ENCODE data around the gene MYO5B.

The MYO5B gene

GRCh38 chr18:49858309-49859020, 336.5 kb downstream of the MYO5B start:
- peak; percentile 57 to 81 for DNase-seq (ENCODE audit: low spot score in 2 of 2)
- no peaks in the 10 kb centered on the region for H3K9me3 ChIP-seq
- H3K4me1 ChIP-seq: no peaks in the 10 kb centered on the region
- in situ Hi-C loops (cut with MboI; ENCODE audit: low sequenced_read_pairs): loop anchor here (5.0 kb wide), 1 partner anchor 346 kb away; no protein-coding TSS in a partner anchor
- no peaks in the 10 kb centered on the region for H3K36me3 ChIP-seq (replicated peaks)
- no peaks in the 10 kb centered on the region for H3K27me3 ChIP-seq (ENCODE audit: low read depth)
- H3K4me3 ChIP-seq: no peak overlapping the region

- no peaks in the 10 kb centered on the region for H3K36me3 ChIP-seq (replicated peaks)
- no peak for DNase-seq (ENCODE audit: low spot score in 2 of 2)
- H3K9me3 ChIP-seq: no peaks in the 10 kb centered on the region
- no peaks in the 10 kb centered on the region for H3K4me1 ChIP-seq
- no peak overlapping the region for H3K4me3 ChIP-seq
- in situ Hi-C loops (cut with MboI; ENCODE audit: low sequenced_read_pairs): loop anchor here (5.0 kb wide), 1 partner anchor 345 kb away; no protein-coding TSS in a partner anchor
- no peaks in the 10 kb centered on the region for H3K27me3 ChIP-seq (ENCODE audit: low read depth)
These were observed 337.2 kb downstream of the MYO5B start for GRCh38 chr18:49857708-49858107.

- Histone ChIP-seq H3K27me3 (ENCODE audit: low read depth) (no peaks in the 10 kb centered on the region), H3K36me3 (replicated peaks) (no peaks in the 10 kb centered on the region), H3K4me3 (no peak overlapping the region), H3K4me1 (no peaks in the 10 kb centered on the region), H3K9me3 (no peaks in the 10 kb centered on the region)
- in situ Hi-C loops (cut with MboI; ENCODE audit: low sequenced_read_pairs): loop anchor here (5.0 kb wide), 1 partner anchor 344 kb away; no protein-coding TSS in a partner anchor
- DNase-seq (ENCODE audit: low spot score in 2 of 2): no peak
These were observed 338.5 kb downstream of the MYO5B start for GRCh38 chr18:49856496-49856895.

- no peaks in the 10 kb centered on the region for H3K27me3 ChIP-seq (ENCODE audit: low read depth)
- H3K4me1 ChIP-seq: no peaks in the 10 kb centered on the region
- no peaks in the 10 kb centered on the region for H3K9me3 ChIP-seq
- no peak overlapping the region for H3K4me3 ChIP-seq
- H3K36me3 ChIP-seq (replicated peaks): no peaks in the 10 kb centered on the region
- in situ Hi-C loops (cut with MboI; ENCODE audit: low sequenced_read_pairs): loop anchor here (5.0 kb wide), 1 partner anchor 344 kb away; no protein-coding TSS in a partner anchor
- DNase-seq (ENCODE audit: low spot score in 2 of 2): no peak
These were observed 339.1 kb downstream of the MYO5B start for GRCh38 chr18:49855711-49856415.

- in situ Hi-C loops (cut with MboI; ENCODE audit: low sequenced_read_pairs): loop anchor here (5.0 kb wide), 1 partner anchor 342 kb away; no protein-coding TSS in a partner anchor
- Histone ChIP-seq H3K4me3 (no peak overlapping the region), H3K4me1 (peaks cover 3% of the 10 kb centered on the region; the same call in 1 of the 2 replicates), H3K36me3 (replicated peaks) (no peaks in the 10 kb centered on the region), H3K27me3 (ENCODE audit: low read depth) (no peaks in the 10 kb centered on the region), H3K9me3 (no peaks in the 10 kb centered on the region)
- DNase-seq (ENCODE audit: low spot score in 2 of 2): no peak
These were observed 340.3 kb downstream of the MYO5B start for GRCh38 chr18:49854681-49855080.

- in situ Hi-C loops (cut with MboI; ENCODE audit: low sequenced_read_pairs): no loop called here
- Histone ChIP-seq H3K9me3 (no peaks in the 10 kb centered on the region), H3K36me3 (replicated peaks) (no peaks in the 10 kb centered on the region; the same call in 1 of the 2 replicates), H3K4me1 (peaks cover 8% of the 10 kb centered on the region), H3K27me3 (ENCODE audit: low read depth) (no peaks in the 10 kb centered on the region), H3K4me3 (no peak overlapping the region)
- no peak for DNase-seq (ENCODE audit: low spot score in 2 of 2)
These were observed 341.5 kb downstream of the MYO5B start for GRCh38 chr18:49853436-49853835.

GRCh38 chr18:49853011-49853410, 341.9 kb downstream of the MYO5B start:
- H3K36me3 ChIP-seq (replicated peaks): no peaks in the 10 kb centered on the region; the same call in 1 of the 2 replicates
- H3K9me3 ChIP-seq: no peaks in the 10 kb centered on the region
- H3K4me1 ChIP-seq: peaks cover 8% of the 10 kb centered on the region
- H3K27me3 ChIP-seq (ENCODE audit: low read depth): no peaks in the 10 kb centered on the region
- in situ Hi-C loops (cut with MboI; ENCODE audit: low sequenced_read_pairs): no loop called here
- H3K4me3 ChIP-seq: no peak overlapping the region
- DNase-seq (ENCODE audit: low spot score in 2 of 2): no peak

- in situ Hi-C loops (cut with MboI; ENCODE audit: low sequenced_read_pairs): no loop called here
- H3K4me3 ChIP-seq: no peak overlapping the region
- H3K9me3 ChIP-seq: no peaks in the 10 kb centered on the region
- DNase-seq (ENCODE audit: low spot score in 2 of 2): no peak
- no peaks in the 10 kb centered on the region; the same call in 1 of the 2 replicates for H3K36me3 ChIP-seq (replicated peaks)
- H3K4me1 ChIP-seq: peaks cover 8% of the 10 kb centered on the region
- H3K27me3 ChIP-seq (ENCODE audit: low read depth): no peaks in the 10 kb centered on the region
These were observed 343.3 kb downstream of the MYO5B start for GRCh38 chr18:49851624-49852023.

GRCh38 chr18:49850636-49851035, 344.3 kb downstream of the MYO5B start:
- in situ Hi-C loops (cut with MboI; ENCODE audit: low sequenced_read_pairs): no loop called here
- H3K9me3 ChIP-seq: no peaks in the 10 kb centered on the region
- H3K36me3 ChIP-seq (replicated peaks): no peaks in the 10 kb centered on the region; the same call in 1 of the 2 replicates
- no peaks in the 10 kb centered on the region for H3K27me3 ChIP-seq (ENCODE audit: low read depth)
- DNase-seq (ENCODE audit: low spot score in 2 of 2): no peak
- H3K4me3 ChIP-seq: no peak overlapping the region
- peaks cover 8% of the 10 kb centered on the region for H3K4me1 ChIP-seq

- H3K4me3 ChIP-seq: no peak overlapping the region
- peak; percentile 19 to 63 for DNase-seq (ENCODE audit: low spot score in 2 of 2)
- in situ Hi-C loops (cut with MboI; ENCODE audit: low sequenced_read_pairs): no loop called here
- no peaks in the 10 kb centered on the region for H3K27me3 ChIP-seq (ENCODE audit: low read depth)
- no peaks in the 10 kb centered on the region; the same call in 1 of the 2 replicates for H3K36me3 ChIP-seq (replicated peaks)
- peaks cover 8% of the 10 kb centered on the region for H3K4me1 ChIP-seq
- H3K9me3 ChIP-seq: no peaks in the 10 kb centered on the region
These were observed 345.4 kb downstream of the MYO5B start for GRCh38 chr18:49849331-49850217.

- in situ Hi-C loops (cut with MboI; ENCODE audit: low sequenced_read_pairs): no loop called here
- no peak overlapping the region for H3K4me3 ChIP-seq
- no peaks in the 10 kb centered on the region; the same call in 1 of the 2 replicates for H3K36me3 ChIP-seq (replicated peaks)
- H3K4me1 ChIP-seq: peaks cover 8% of the 10 kb centered on the region
- DNase-seq (ENCODE audit: low spot score in 2 of 2): no peak
- no peaks in the 10 kb centered on the region for H3K27me3 ChIP-seq (ENCODE audit: low read depth)
- no peaks in the 10 kb centered on the region for H3K9me3 ChIP-seq
These were observed 346.8 kb downstream of the MYO5B start for GRCh38 chr18:49848115-49848514.

GRCh38 chr18:49847524-49847923, 347.4 kb downstream of the MYO5B start:
- Histone ChIP-seq H3K4me1 (peaks cover 8% of the 10 kb centered on the region), H3K9me3 (no peaks in the 10 kb centered on the region), H3K27me3 (ENCODE audit: low read depth) (no peaks in the 10 kb centered on the region), H3K36me3 (replicated peaks) (no peaks in the 10 kb centered on the region; the same call in 1 of the 2 replicates), H3K4me3 (no peak overlapping the region)
- in situ Hi-C loops (cut with MboI; ENCODE audit: low sequenced_read_pairs): no loop called here
- DNase-seq (ENCODE audit: low spot score in 2 of 2): no peak

GRCh38 chr18:49846718-49847470, 348.1 kb downstream of the MYO5B start:
- DNase-seq (ENCODE audit: low spot score in 2 of 2): no peak
- H3K9me3 ChIP-seq: no peaks in the 10 kb centered on the region
- H3K4me1 ChIP-seq: peaks cover 8% of the 10 kb centered on the region
- H3K4me3 ChIP-seq: no peak overlapping the region
- H3K27me3 ChIP-seq (ENCODE audit: low read depth): no peaks in the 10 kb centered on the region
- in situ Hi-C loops (cut with MboI; ENCODE audit: low sequenced_read_pairs): no loop called here
- H3K36me3 ChIP-seq (replicated peaks): no peaks in the 10 kb centered on the region; the same call in 1 of the 2 replicates

Measured in HAP-1 (cell line).